ENCODE results near the gene HSPA12B.

Gene HSPA12B

GRCh38 chr20:3729811-3730540 is 2.5 kb upstream of the HSPA12B start:
- DNase-seq = no peak

- no peak for DNase-seq
Observed at GRCh38 chr20:3730803-3731672, 1.4 kb upstream of the HSPA12B start.

- DNase-seq = no peak
Observed at GRCh38 chr20:3731944-3732326, 550 bp upstream of the HSPA12B start.

- DNase-seq = no peak
Observed at GRCh38 chr20:3733119-3733995, 872 bp downstream of the HSPA12B start.

GRCh38 chr20:3734111-3734843 is 1.8 kb downstream of the HSPA12B start:
- peak; percentile 17 for DNase-seq

GRCh38 chr20:3735768-3736167 is 3.3 kb downstream of the HSPA12B start:
- no peak for DNase-seq

- DNase-seq = no peak
Observed at GRCh38 chr20:3738111-3739053, 5.9 kb downstream of the HSPA12B start.

- DNase-seq = no peak
Observed at GRCh38 chr20:3739054-3739925, 6.8 kb downstream of the HSPA12B start.

GRCh38 chr20:3739926-3740451 is 7.5 kb downstream of the HSPA12B start:
- no peak for DNase-seq

GRCh38 chr20:3740615-3741301 is 8.3 kb downstream of the HSPA12B start:
- no peak for DNase-seq

- DNase-seq = no peak
Observed at GRCh38 chr20:3741836-3742458, 9.5 kb downstream of the HSPA12B start.

GRCh38 chr20:3743251-3743650 is 10.8 kb downstream of the HSPA12B start:
- no peak for DNase-seq

GRCh38 chr20:3744037-3744436 is 11.6 kb downstream of the HSPA12B start:
- no peak for DNase-seq

- DNase-seq = peak; percentile 68
Observed at GRCh38 chr20:3744806-3745685, 12.6 kb downstream of the HSPA12B start.

GRCh38 chr20:3745686-3746173 is 13.2 kb downstream of the HSPA12B start:
- no peak for DNase-seq

GRCh38 chr20:3747471-3747870 is 15.0 kb downstream of the HSPA12B start:
- no peak for DNase-seq

- no peak for DNase-seq
Observed at GRCh38 chr20:3748073-3748472, 15.6 kb downstream of the HSPA12B start.

All from NCI-H2029 (cell line).